ENCODE measurements around the gene PARVA.
A peak's percentile ranks its signal among the peaks of the same experiment; 100 is the strongest.

DNA sequence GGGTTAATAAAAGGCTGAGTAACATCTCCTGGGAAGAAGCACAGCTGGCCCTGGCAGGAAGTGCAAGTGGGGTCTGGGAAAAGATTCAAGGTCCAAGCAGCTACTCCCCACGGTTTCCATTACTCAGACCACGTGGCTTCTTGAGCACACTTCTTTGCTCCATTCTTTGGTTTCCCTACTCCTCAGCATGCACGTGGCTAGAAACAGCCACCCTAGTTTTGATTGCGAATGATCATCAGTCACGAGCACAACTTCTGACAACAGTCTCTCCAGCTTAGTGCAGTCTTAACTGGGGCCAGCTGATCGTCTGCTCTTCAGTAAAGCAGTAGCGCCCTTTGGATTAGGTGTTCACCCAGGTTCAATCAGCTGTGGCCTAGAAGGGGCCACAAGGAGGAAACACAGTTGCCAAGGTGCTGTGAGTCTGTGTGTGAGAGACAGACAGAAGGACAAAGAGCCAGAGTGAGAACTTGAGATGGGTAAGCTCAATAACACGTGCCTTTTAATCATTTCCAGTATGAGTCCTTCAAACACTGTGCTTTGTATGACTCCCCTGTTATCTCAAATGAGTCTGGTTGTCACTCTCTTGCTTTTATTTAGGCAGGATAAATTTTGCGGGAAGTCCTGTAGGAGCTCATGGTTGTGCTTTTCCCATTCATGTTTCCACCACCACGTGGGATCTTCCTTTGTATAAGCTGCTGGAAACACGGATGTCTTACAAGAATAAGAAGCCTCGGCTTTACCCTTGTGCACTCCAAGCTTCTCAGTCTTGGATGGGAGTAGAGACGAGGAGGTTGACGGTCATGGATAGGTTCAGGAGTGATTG is 901 bp upstream of the PARVA start:
- TF ChIP-seq FOSL1 (IDR thresholded peaks at IDR 0.05; ENCODE audit: insufficient read depth, low read depth, low read length) (no peak), CTCF (IDR thresholded peaks at IDR 0.05; ENCODE audit: control extremely low read depth in 1 of 3, insufficient read depth in 1 of 3, low read depth in 1 of 3, low read length in 3 of 3) (no peak), CHD2 (IDR thresholded peaks at IDR 0.05; ENCODE audit: low read length) (no peak), ATF2 (IDR thresholded peaks at IDR 0.05; ENCODE audit: low read length) (no peak), TEAD4 (IDR thresholded peaks at IDR 0.05; ENCODE audit: low read depth, low read length) (no peak), POLR2A (IDR thresholded peaks at IDR 0.05; ENCODE audit: control extremely low read depth in 1 of 2, low read depth in 2 of 2, low read length in 2 of 2) (no peak), BRCA1 (IDR thresholded peaks at IDR 0.05; ENCODE audit: low read depth, low read length) (no peak), JUND (IDR thresholded peaks at IDR 0.05; ENCODE audit: low read length) (no peak), HDAC6 (IDR thresholded peaks at IDR 0.05; ENCODE audit: low read depth, low read length) (no peak), CBX8 (IDR thresholded peaks at IDR 0.05; ENCODE audit: borderline replicate concordance, low read depth, low read length) (no peak), BACH1 (IDR thresholded peaks at IDR 0.05; ENCODE audit: low read length) (no peak), EZH2 (IDR thresholded peaks at IDR 0.05; ENCODE audit: low read depth, low read length, severe bottlenecking) (no peak)
- TF ChIP-seq, protein P1, sequence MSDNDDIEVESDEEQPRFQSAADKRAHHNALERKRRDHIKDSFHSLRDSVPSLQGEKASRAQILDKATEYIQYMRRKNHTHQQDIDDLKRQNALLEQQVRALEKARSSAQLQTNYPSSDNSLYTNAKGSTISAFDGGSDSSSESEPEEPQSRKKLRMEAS (IDR thresholded peaks at IDR 0.05) = peak; percentile 72

Measured in H1 (cell line).